Osteoblast (primary cell): Measurements from ENCODE around the gene PRSS37. TPM values are rescaled to one million over a fixed set of nuclear protein-coding genes. Genes with fewer than 3 reads are reported as not detected.

Experiments
- DNase-seq: peaks from one replicate; pipeline ENCODE4 v3.0.0; 2011; ENCODE audit warnings: low spot score, mixed read lengths; ENCODE audit not compliant: insufficient read length; ENCODE audit errors: missing footprints
- H2AFZ ChIP-seq: 2 replicates; pipeline ENCODE4 v1.6.0; 2011; ENCODE audit warnings: mild to moderate bottlenecking, low read length
- H3K27ac ChIP-seq: 2 replicates; pipeline ENCODE4 v1.5.1; 2011; ENCODE audit warnings: mild to moderate bottlenecking, low read depth, low read length, moderate library complexity
- H3K27me3 ChIP-seq: 2 replicates; pipeline ENCODE4 v1.6.0; 2012; ENCODE audit warnings: mild to moderate bottlenecking, control low read depth, inconsistent platforms, low read length, moderate library complexity; ENCODE audit not compliant: insufficient read depth
- H3K36me3 ChIP-seq: 2 replicates; pipeline ENCODE4 v1.5.1; 2011; ENCODE audit warnings: mild to moderate bottlenecking, low read length, control low read depth, moderate library complexity; ENCODE audit not compliant: insufficient read depth
- H3K4me1 ChIP-seq: 2 replicates; pipeline ENCODE4 v1.5.1; 2011; ENCODE audit warnings: mild to moderate bottlenecking, low read length, control low read depth, moderate library complexity; ENCODE audit not compliant: insufficient read depth
- H3K4me2 ChIP-seq: 2 replicates; pipeline ENCODE4 v1.6.0; 2011; ENCODE audit warnings: mild to moderate bottlenecking, low read length; ENCODE audit not compliant: insufficient read depth
- H3K4me3 ChIP-seq: fragments of 200-600 bp; sonication (generic); 3 replicates; pipeline ENCODE4 v1.5.1; 2012; ENCODE audit warnings: mild to moderate bottlenecking, low read length, inconsistent platforms; ENCODE audit not compliant: insufficient read depth
- H3K79me2 ChIP-seq: 2 replicates; pipeline ENCODE4 v1.6.0; 2012; ENCODE audit warnings: mild to moderate bottlenecking, low read length, control low read depth, inconsistent platforms; ENCODE audit not compliant: insufficient read depth
- H3K9me3 ChIP-seq: 2 replicates; pipeline ENCODE4 v1.5.1; 2011; ENCODE audit warnings: low read depth, low read length, control low read depth
- H4K20me1 ChIP-seq: 2 replicates; pipeline ENCODE4 v1.6.0; 2012; ENCODE audit warnings: mild to moderate bottlenecking, low read length, control low read depth; ENCODE audit not compliant: insufficient read depth
- total RNA-seq: library from RNA; depleted of rRNA; stranded (reverse); fragments of >200 nt; gene quantifications from 2 replicates; pipeline ENCODE4 v1.2.3, GENCODE V29; 2012
- TF ChIP-seq, protein P1 (sequence below): IDR thresholded peaks from 2 replicates; pipeline ENCODE4 v1.5.1; 2011; ENCODE audit warnings: mild to moderate bottlenecking, low read depth, low read length, moderate library complexity; ENCODE audit errors: extremely low read depth

PRSS37 gene
- total RNA-seq, 1 donor: not detected

GRCh38 chr7:141872931-141873330 is 31.6 kb upstream of the PRSS37 start:
- H3K27ac ChIP-seq: no peak overlapping the region
- TF ChIP-seq, protein P1, sequence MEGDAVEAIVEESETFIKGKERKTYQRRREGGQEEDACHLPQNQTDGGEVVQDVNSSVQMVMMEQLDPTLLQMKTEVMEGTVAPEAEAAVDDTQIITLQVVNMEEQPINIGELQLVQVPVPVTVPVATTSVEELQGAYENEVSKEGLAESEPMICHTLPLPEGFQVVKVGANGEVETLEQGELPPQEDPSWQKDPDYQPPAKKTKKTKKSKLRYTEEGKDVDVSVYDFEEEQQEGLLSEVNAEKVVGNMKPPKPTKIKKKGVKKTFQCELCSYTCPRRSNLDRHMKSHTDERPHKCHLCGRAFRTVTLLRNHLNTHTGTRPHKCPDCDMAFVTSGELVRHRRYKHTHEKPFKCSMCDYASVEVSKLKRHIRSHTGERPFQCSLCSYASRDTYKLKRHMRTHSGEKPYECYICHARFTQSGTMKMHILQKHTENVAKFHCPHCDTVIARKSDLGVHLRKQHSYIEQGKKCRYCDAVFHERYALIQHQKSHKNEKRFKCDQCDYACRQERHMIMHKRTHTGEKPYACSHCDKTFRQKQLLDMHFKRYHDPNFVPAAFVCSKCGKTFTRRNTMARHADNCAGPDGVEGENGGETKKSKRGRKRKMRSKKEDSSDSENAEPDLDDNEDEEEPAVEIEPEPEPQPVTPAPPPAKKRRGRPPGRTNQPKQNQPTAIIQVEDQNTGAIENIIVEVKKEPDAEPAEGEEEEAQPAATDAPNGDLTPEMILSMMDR: no peak
- no peaks in the 10 kb centered on the region for H3K27me3 ChIP-seq
- no peak overlapping the region for H3K4me2 ChIP-seq
- H3K9me3 ChIP-seq: no peaks in the 10 kb centered on the region
- H3K4me1 ChIP-seq: no peaks in the 10 kb centered on the region
- no peak overlapping the region for H2AFZ ChIP-seq
- no peak overlapping the region for H3K4me3 ChIP-seq
- H4K20me1 ChIP-seq: no peaks in the 10 kb centered on the region
- DNase-seq: no peak
- H3K79me2 ChIP-seq: no peaks in the 10 kb centered on the region
- no peaks in the 10 kb centered on the region for H3K36me3 ChIP-seq

DNA sequence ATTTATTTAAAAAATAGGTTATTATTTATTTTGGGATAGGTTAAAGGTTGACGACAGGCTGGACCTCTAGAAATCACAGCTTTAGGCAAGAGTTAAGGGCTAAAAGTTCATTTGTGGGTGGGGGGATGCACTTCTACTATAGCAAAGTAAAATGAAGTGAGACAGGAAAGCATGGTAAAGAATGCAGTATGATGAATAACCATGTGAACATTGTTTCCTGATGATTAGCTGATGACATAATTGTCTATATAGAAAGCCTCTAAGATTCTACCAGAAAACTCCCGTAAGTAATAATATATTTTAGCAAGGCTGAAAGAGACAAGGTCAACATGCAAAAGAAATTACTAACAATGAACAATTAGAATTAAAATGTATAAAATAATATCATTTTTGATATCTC is 25.7 kb upstream of the PRSS37 start:
- DNase-seq: no peak
- no peaks in the 10 kb centered on the region for H3K36me3 ChIP-seq
- H3K27me3 ChIP-seq: no peaks in the 10 kb centered on the region
- no peaks in the 10 kb centered on the region for H4K20me1 ChIP-seq
- no peak overlapping the region for H3K27ac ChIP-seq
- TF ChIP-seq, protein P1: no peak
- no peaks in the 10 kb centered on the region for H3K79me2 ChIP-seq
- no peaks in the 10 kb centered on the region for H3K9me3 ChIP-seq
- H3K4me2 ChIP-seq: no peak overlapping the region
- H3K4me1 ChIP-seq: no peaks in the 10 kb centered on the region
- H3K4me3 ChIP-seq: no peak overlapping the region
- no peak overlapping the region for H2AFZ ChIP-seq

DNA sequence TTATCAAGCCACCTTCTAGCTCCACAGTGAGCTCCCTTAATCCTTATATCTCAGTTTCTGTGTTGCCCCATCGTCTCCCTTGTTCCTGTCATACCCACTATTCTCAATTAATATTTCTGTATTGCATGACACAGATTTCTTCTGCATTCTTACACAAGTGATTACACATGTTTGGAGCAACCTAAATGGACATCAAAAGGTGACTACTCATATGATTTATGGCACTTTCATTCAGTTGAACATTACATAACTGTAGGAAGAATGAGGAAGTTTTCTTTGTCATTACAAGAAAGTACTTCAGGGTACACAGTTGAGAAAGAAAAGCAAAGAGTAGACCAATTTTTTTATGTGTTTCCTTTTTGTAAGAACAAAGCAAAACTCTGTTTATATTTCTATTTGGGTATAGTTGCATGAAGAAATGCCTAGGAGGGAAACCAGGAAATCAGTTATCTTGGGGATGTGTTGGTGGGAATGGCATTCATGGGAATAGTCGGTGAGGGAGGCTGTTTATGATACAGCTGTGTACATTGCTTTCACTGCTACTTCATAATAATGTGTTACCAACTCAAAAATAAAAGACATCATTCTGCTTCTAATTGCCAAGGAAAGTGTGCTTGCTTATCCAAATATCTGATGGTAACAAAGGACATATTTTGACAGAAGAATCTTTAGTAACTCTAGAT is 23.6 kb upstream of the PRSS37 start:
- H3K4me1 ChIP-seq: no peaks in the 10 kb centered on the region
- no peaks in the 10 kb centered on the region for H3K79me2 ChIP-seq
- H3K9me3 ChIP-seq: no peaks in the 10 kb centered on the region
- no peak overlapping the region for H3K4me2 ChIP-seq
- H3K27ac ChIP-seq: no peak overlapping the region
- H2AFZ ChIP-seq: no peak overlapping the region
- DNase-seq: no peak
- no peaks in the 10 kb centered on the region for H4K20me1 ChIP-seq
- TF ChIP-seq, protein P1: no peak
- no peaks in the 10 kb centered on the region for H3K36me3 ChIP-seq
- no peaks in the 10 kb centered on the region for H3K27me3 ChIP-seq
- H3K4me3 ChIP-seq: no peak overlapping the region

DNA sequence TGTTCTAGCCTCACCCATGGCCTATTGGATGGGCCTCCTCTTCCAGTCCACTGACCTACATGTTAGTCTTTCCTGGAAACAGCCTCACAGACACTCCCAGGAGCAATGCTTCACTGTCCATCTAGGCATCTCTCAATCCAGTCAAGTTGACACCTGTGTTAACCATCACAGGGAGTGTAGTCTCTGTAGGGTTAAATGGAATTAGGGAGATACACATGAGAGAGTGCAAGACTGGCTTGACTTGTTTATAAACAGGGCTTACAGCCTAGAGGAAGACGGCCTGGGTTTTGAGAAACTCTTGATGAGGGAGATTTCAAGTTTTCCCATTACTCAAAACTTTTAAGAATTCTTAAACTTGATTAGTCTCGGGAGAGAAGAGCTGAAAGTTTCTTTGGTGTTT is 18.9 kb upstream of the PRSS37 start:
- H3K4me1 ChIP-seq: no peaks in the 10 kb centered on the region
- DNase-seq: no peak
- TF ChIP-seq, protein P1: no peak
- no peaks in the 10 kb centered on the region for H3K79me2 ChIP-seq
- no peaks in the 10 kb centered on the region for H3K36me3 ChIP-seq
- H3K9me3 ChIP-seq: peaks cover 2% of the 10 kb centered on the region
- no peaks in the 10 kb centered on the region for H3K27me3 ChIP-seq
- no peak overlapping the region for H3K27ac ChIP-seq
- no peak overlapping the region for H3K4me3 ChIP-seq
- H2AFZ ChIP-seq: no peak overlapping the region
- H4K20me1 ChIP-seq: no peaks in the 10 kb centered on the region
- H3K4me2 ChIP-seq: no peak overlapping the region
